Sigmoid colon (tissue), 4 donors: ENCODE results near the gene TMPRSS5.

Experiments used
- CTCF ChIP-seq, 4 experiments: fragments of 450-650 bp in 3 of 4; fragments of 200-600 bp in 1 of 4; IDR thresholded peaks; one replicate each; pipeline ENCODE4 v1.5.1; 2016 to 2019; ENCODE audit warnings: antibody characterized with exemption in 4 of 4, mild to moderate bottlenecking in 3 of 4, moderate library complexity in 2 of 4
- EP300 ChIP-seq, 4 donors: sonication (generic); formaldehyde crosslinking; IDR thresholded peaks; one replicate each; pipeline ENCODE4 v1.6.1; 2017; ENCODE audit warnings: antibody characterized with exemption in 4 of 4
- POLR2A ChIP-seq, 2 donors: fragments of 450-650 bp; IDR thresholded peaks; one replicate each; pipeline ENCODE4 v1.6.1; 2016; ENCODE audit warnings: antibody characterized with exemption in 2 of 2, mild to moderate bottlenecking in 2 of 2, moderate library complexity in 2 of 2
- POLR2AphosphoS5 ChIP-seq, 4 donors: sonication (generic); formaldehyde crosslinking; IDR thresholded peaks; one replicate each; pipeline ENCODE4 v1.6.1; 2017; ENCODE audit warnings: antibody characterized with exemption in 4 of 4

- TF ChIP-seq CTCF (IDR thresholded peaks at IDR 0.05) (no peak), POLR2A (IDR thresholded peaks at IDR 0.05) (no peak), POLR2AphosphoS5 (IDR thresholded peaks at IDR 0.05) (no peak), EP300 (IDR thresholded peaks at IDR 0.05) (no peak)
Observed at GRCh38 chr11:113736323-113736722, 30.2 kb upstream of the TMPRSS5 start.
